Right lobe of liver (tissue), 6 donors: ENCODE results near the gene EPOP. TPM values are rescaled to one million over a fixed set of nuclear protein-coding genes. Genes with fewer than 3 reads are reported as not detected.
A peak's percentile ranks its signal among the peaks of the same experiment; 100 is the strongest.

Source experiments
- ATAC-seq, 4 donors: fragments of 200-7000 bp; cut with Tn5 transposase; one replicate each; pipeline ENCODE4 v1.9.1; 2020; ENCODE audit warnings: mild to moderate bottlenecking in 4 of 4, moderate library complexity in 4 of 4
- DNase-seq, 3 donors: peaks; one replicate each; pipeline ENCODE4 v3.0.0-alpha.2; 2020
- H3K27ac ChIP-seq, 3 donors: fragments of 200-600 bp; one replicate each; pipeline ENCODE4 v1.8.0; 2022
- H3K27me3 ChIP-seq, 2 donors: fragments of 200-600 bp; one replicate each; pipeline ENCODE4 v1.8.0; 2022
- H3K36me3 ChIP-seq, 4 donors: fragments of 200-600 bp; sonication (generic) in 1 of 4; one replicate each; pipeline versions ENCODE4 v1.5.1 to v1.8.0; 2017 to 2022; ENCODE audit warnings: control low read depth in 1 of 4
- H3K4me1 ChIP-seq, 4 donors: fragments of 200-600 bp; sonication (generic) in 1 of 4; one replicate each; pipeline versions ENCODE4 v1.5.1 to v1.8.0; 2017 to 2022; ENCODE audit warnings: control low read depth in 1 of 4
- H3K4me3 ChIP-seq, 3 donors: fragments of 200-600 bp; one replicate each; pipeline ENCODE4 v1.8.0; 2022
- H3K9me3 ChIP-seq, 4 donors: fragments of 200-600 bp; sonication (generic) in 1 of 4; one replicate each; pipeline versions ENCODE4 v1.5.1 to v1.8.0; 2017 to 2022; ENCODE audit warnings: control low read depth in 1 of 4
- CTCF ChIP-seq, 4 donors: fragments of 200-600 bp in 3 of 4; fragments of 450-650 bp in 1 of 4; IDR thresholded peaks; one replicate each; pipeline versions ENCODE4 v1.5.1 to v1.8.0; 2016 to 2022; ENCODE audit warnings: antibody characterized with exemption in 4 of 4, mild to moderate bottlenecking in 2 of 4
- POLR2A ChIP-seq: fragments of 450-650 bp; IDR thresholded peaks from one replicate; pipeline ENCODE4 v1.6.1; 2017; ENCODE audit warnings: antibody characterized with exemption, mild to moderate bottlenecking
- WGBS: methylation state at CpG from one replicate; pipeline ENCODE4 v1.1.6; 2018; ENCODE audit warnings: low coverage, low lambda C conversion rate; ENCODE audit not compliant: insufficient coverage; ENCODE audit errors: missing lambda C conversion rate; 5-methylcytosine and 5-hydroxymethylcytosine counted together
- intact Hi-C, 2 donors: fragments of 100-400 bp; cut with DNase I; formaldehyde crosslinking; loops; one replicate each; pipeline versions ENCODE4 v1.11.2 to v1.14.1; 2022
- long read RNA-seq: library from polyadenylated mRNA; unstranded; transcript quantifications from one replicate; pipeline ENCODE4 v2.0.0, GENCODE V29; 2019
- total RNA-seq, 6 experiments: library from RNA; depleted of rRNA in 2 of 6; stranded (reverse); fragments of >200 nt in 2 of 6; fragmentation: NEBNext Ultra II Directional in 3 of 6; extraction: Animal tissue kit (Norgen Biotek cat#: 25700) in 3 of 6; gene quantifications; one replicate each; pipeline versions ENCODE4 v1.1.0 to v1.2.4, GENCODE V29; 2016 to 2023
- donor health status: DM: no; HTN: yes; CAD: no.
- donor health status: DM: no; HTN: no; CAD: no.
- donor health status: DM: no; HTN: no; CAD: no.
- donor health status: DM: no; HTN: yes; CAD: no.
- donor health status: DM: no; HTN: yes; CAD: no.

EPOP gene
- total RNA-seq = 1 to 10 TPM; 1.1 to 6.0 (median 3.0) TPM
- long read RNA-seq = 0 reads

GRCh38 chr17:38674749-38675615, at the start of gene EPOP:
TSS of gene EPOP (minus strand) at chr17:38674957. CDS start at chr17:38674495, 462 bp downstream.
- Histone ChIP-seq H3K27me3 (no peaks in the 10 kb centered on the region), H3K27ac (no peak within 1 kb of the TSS)

GRCh38 chr17:38721802-38722201, 47.0 kb upstream of the EPOP start:
- H3K4me3 ChIP-seq = no peak overlapping the region
- DNase-seq = no peak
- 98% methylated on average over 6 of the region's 16 CpGs for WGBS
- peaks cover 0 to 9% (median under 1%) of the 10 kb centered on the region in 4 donors for H3K36me3 ChIP-seq
- H3K27me3 ChIP-seq = no peaks in the 10 kb centered on the region
- no peaks in the 10 kb centered on the region for H3K4me1 ChIP-seq
- no peak overlapping the region for H3K27ac ChIP-seq
- ATAC-seq = no peak
- TF ChIP-seq CTCF (IDR thresholded peaks at IDR 0.05) = no peak
- TF ChIP-seq POLR2A = no peak
- intact Hi-C loops = no loop called here
- H3K9me3 ChIP-seq = no peaks in the 10 kb centered on the region

More at GRCh38 chr17:38674749-38675615, at the start of gene EPOP:
- Histone ChIP-seq H3K36me3 (no peaks in the 10 kb centered on the region), H3K9me3 (no peaks in the 10 kb centered on the region), H3K4me3 (peak within 1 kb of the TSS; percentile 49 to 70 (median 56)), H3K4me1 (peaks cover 0 to 22% (median 0%) of the 10 kb centered on the region in 4 donors)
- TF ChIP-seq POLR2A (peak; percentile 92), CTCF (IDR thresholded peaks at IDR 0.05) (no peak)
- ATAC-seq (peak; percentile 86 to 93 (median 91)), DNase-seq (peak; percentile 91 to 94 (median 92))
- WGBS = 7% methylated on average over 39 of the region's 80 CpGs
- intact Hi-C loops = no loop called here

- ATAC-seq (no peak), DNase-seq (no peak)
- no peak overlapping the region for H3K4me3 ChIP-seq
- 87% methylated on average over 6 of the region's 6 CpGs for WGBS
- peaks cover 0 to 13% (median 2%) of the 10 kb centered on the region in 4 donors for H3K36me3 ChIP-seq
- TF ChIP-seq CTCF (IDR thresholded peaks at IDR 0.05) (no peak), POLR2A (no peak)
- H3K9me3 ChIP-seq = no peaks in the 10 kb centered on the region
- H3K27ac ChIP-seq = no peak overlapping the region
- no peaks in the 10 kb centered on the region for H3K27me3 ChIP-seq
- no peaks in the 10 kb centered on the region for H3K4me1 ChIP-seq
- intact Hi-C loops = no loop called here
Observed at GRCh38 chr17:38720941-38721340, 46.2 kb upstream of the EPOP start.

GRCh38 chr17:38719943-38720641, 45.3 kb upstream of the EPOP start:
- no peaks in the 10 kb centered on the region for H3K9me3 ChIP-seq
- no peak for DNase-seq
- intact Hi-C loops = no loop called here

More at GRCh38 chr17:38719943-38720641, 45.3 kb upstream of the EPOP start:
- Histone ChIP-seq H3K4me1 (no peaks in the 10 kb centered on the region), H3K36me3 (peaks cover 0 to 13% (median 2%) of the 10 kb centered on the region in 4 donors), H3K4me3 (no peak overlapping the region), H3K27me3 (no peaks in the 10 kb centered on the region), H3K27ac (no peak overlapping the region)
- WGBS = 73% methylated on average over 24 of the region's 39 CpGs
- ATAC-seq = no peak
- TF ChIP-seq POLR2A = no peak
- TF ChIP-seq CTCF (IDR thresholded peaks at IDR 0.05) = no peak
